Caco-2 (cell line): ENCODE data around the gene ACOXL. TPM values are rescaled to one million over a fixed set of nuclear protein-coding genes. Genes with fewer than 3 reads are reported as not detected.

Experiments
- BruUV-seq: library from RNA; stranded (reverse); fragments of 400-500 nt; replicated peaks from 2 replicates; lab custom pipeline; 2021; lab: Mats Ljungman, UMichigan
- CTCF ChIA-PET: fragments of 300-600 bp; sonication (Branson Sonifier 250); formaldehyde crosslinking; loops from one replicate; lab custom pipeline; 2022; ENCODE audit warnings: antibody characterized with exemption; lab: Charles Lee
- POLR2A ChIA-PET: fragments of 300-600 bp; sonication (Branson Sonifier 250); formaldehyde crosslinking; loops from one replicate; lab custom pipeline; 2022; ENCODE audit warnings: antibody characterized with exemption; lab: Charles Lee
- DNase-seq, 2 experiments: peaks; one replicate each; pipeline versions ENCODE4 v3.0.0 to v3.0.0-alpha.2; 2020 to 2022
- H3K27me3 ChIP-seq: replicated peaks from 2 replicates; pipeline ENCODE4 v1.6.0; 2011; ENCODE audit warnings: low read length; ENCODE audit not compliant: control insufficient read depth, insufficient read depth
- H3K36me3 ChIP-seq: 2 replicates; pipeline ENCODE4 v1.5.1; 2011; ENCODE audit warnings: low read length; ENCODE audit not compliant: control insufficient read depth, insufficient read depth
- H3K4me1 ChIP-seq: fragments of 250-450 bp; sonication (Bioruptor Pico); 2 replicates; pipeline ENCODE4 v1.5.1; 2020; ENCODE audit warnings: mild to moderate bottlenecking
- H3K4me3 ChIP-seq: 2 replicates; pipeline ENCODE4 v1.5.1; 2011; ENCODE audit warnings: low read depth, mild to moderate bottlenecking, control low read depth, low read length
- H3K9me3 ChIP-seq: fragments of 250-450 bp; sonication (Bioruptor Pico); 2 replicates; pipeline ENCODE4 v1.5.1; 2020; ENCODE audit warnings: mild to moderate bottlenecking, moderate library complexity
- H3K27ac Mint-ChIP-seq: one replicate; pipeline ENCODE4 v1.8.0; 2022; ENCODE audit warnings: mixed read lengths; ENCODE audit not compliant: unreplicated experiment
- H3K27me3 Mint-ChIP-seq: one replicate; pipeline ENCODE4 v1.8.0; 2022; ENCODE audit warnings: mixed read lengths; ENCODE audit not compliant: insufficient read depth, unreplicated experiment
- H3K36me3 Mint-ChIP-seq: one replicate; pipeline ENCODE4 v1.8.0; 2022; ENCODE audit warnings: mild to moderate bottlenecking, mixed read lengths; ENCODE audit not compliant: insufficient read depth, unreplicated experiment
- H3K4me1 Mint-ChIP-seq: one replicate; pipeline ENCODE4 v1.8.0; 2022; ENCODE audit warnings: low read depth, mixed read lengths; ENCODE audit not compliant: unreplicated experiment
- H3K4me3 Mint-ChIP-seq: one replicate; pipeline ENCODE4 v1.8.0; 2022; ENCODE audit warnings: mild to moderate bottlenecking, moderate library complexity, mixed read lengths; ENCODE audit not compliant: unreplicated experiment
- H3K9me3 Mint-ChIP-seq: one replicate; pipeline ENCODE4 v1.8.0; 2022; ENCODE audit warnings: mixed read lengths; ENCODE audit not compliant: unreplicated experiment
- intact Hi-C: fragments of 100-400 bp; cut with micrococcal nuclease; formaldehyde crosslinking; loops from one replicate; pipeline ENCODE4 v1.10.0; 2022; ENCODE audit not compliant: unreplicated experiment
- total RNA-seq: library from RNA; stranded (reverse); gene quantifications from 2 replicates; pipeline ENCODE4 v1.2.3, GENCODE V29; 2022
- TF ChIP-seq, protein P1 (sequence below), 2 experiments: fragments of 200-600 bp in 1 of 2; IDR thresholded peaks; 1 replicate in 1 of 2; 2 replicates in 1 of 2; pipeline versions ENCODE4 v1.5.1 to v1.8.0; 2011 to 2022; ENCODE audit warnings: antibody characterized with exemption in 1 of 2, control low read depth in 1 of 2, inconsistent platforms in 1 of 2, low read depth in 1 of 2, low read length in 1 of 2, mild to moderate bottlenecking in 1 of 2, moderate library complexity in 1 of 2; ENCODE audit not compliant: insufficient read depth in 1 of 2, severe bottlenecking in 1 of 2, unreplicated experiment in 1 of 2

ACOXL gene
- total RNA-seq, 1 experiment from 2014 or later: 2.6 TPM

DNA sequence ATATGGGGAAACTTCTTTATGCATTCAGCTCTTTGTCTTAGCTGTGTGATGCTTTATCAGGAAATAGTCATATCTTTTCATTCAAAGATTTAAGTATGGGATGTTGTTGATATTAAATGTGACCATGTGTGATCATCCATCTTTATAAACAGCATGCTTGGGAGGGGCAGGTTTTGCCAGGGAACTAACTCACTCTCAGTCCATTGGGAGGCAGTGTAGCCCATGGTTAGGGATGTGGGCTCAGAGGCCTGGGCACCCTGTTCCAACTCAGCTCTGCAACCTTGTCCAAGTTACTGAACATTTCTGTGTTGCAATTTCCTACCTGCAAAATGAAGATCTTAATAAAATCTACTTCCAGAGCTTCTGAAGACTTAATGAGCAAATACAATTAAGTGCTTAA lies 296.3 kb downstream of the ACOXL start:
- no peaks in the 10 kb centered on the region for H3K36me3 ChIP-seq
- intact Hi-C loops: no loop called here
- H3K4me3 Mint-ChIP-seq: no peak overlapping the region
- CTCF ChIA-PET: no interaction called here
- TF ChIP-seq, protein P1, sequence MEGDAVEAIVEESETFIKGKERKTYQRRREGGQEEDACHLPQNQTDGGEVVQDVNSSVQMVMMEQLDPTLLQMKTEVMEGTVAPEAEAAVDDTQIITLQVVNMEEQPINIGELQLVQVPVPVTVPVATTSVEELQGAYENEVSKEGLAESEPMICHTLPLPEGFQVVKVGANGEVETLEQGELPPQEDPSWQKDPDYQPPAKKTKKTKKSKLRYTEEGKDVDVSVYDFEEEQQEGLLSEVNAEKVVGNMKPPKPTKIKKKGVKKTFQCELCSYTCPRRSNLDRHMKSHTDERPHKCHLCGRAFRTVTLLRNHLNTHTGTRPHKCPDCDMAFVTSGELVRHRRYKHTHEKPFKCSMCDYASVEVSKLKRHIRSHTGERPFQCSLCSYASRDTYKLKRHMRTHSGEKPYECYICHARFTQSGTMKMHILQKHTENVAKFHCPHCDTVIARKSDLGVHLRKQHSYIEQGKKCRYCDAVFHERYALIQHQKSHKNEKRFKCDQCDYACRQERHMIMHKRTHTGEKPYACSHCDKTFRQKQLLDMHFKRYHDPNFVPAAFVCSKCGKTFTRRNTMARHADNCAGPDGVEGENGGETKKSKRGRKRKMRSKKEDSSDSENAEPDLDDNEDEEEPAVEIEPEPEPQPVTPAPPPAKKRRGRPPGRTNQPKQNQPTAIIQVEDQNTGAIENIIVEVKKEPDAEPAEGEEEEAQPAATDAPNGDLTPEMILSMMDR (IDR thresholded peaks at IDR 0.05; ENCODE audit: insufficient read depth in 1 of 2, low read depth in 1 of 2, low read length in 1 of 2, severe bottlenecking in 1 of 2, unreplicated experiment in 1 of 2): no peak
- no peaks in the 10 kb centered on the region for H3K27me3 Mint-ChIP-seq
- no peaks in the 10 kb centered on the region for H3K9me3 ChIP-seq
- H3K27ac Mint-ChIP-seq: no peak overlapping the region
- no peaks in the 10 kb centered on the region for H3K9me3 Mint-ChIP-seq
- DNase-seq: no peak
- H3K4me1 ChIP-seq: peaks cover 34% of the 10 kb centered on the region
- no peaks in the 10 kb centered on the region for H3K27me3 ChIP-seq
- POLR2A ChIA-PET: no interaction called here
- no TSS peak for BruUV-seq
- peaks cover 43% of the 10 kb centered on the region for H3K4me1 Mint-ChIP-seq
- H3K4me3 ChIP-seq: no peak overlapping the region
- peaks cover 8% of the 10 kb centered on the region for H3K36me3 Mint-ChIP-seq

DNA sequence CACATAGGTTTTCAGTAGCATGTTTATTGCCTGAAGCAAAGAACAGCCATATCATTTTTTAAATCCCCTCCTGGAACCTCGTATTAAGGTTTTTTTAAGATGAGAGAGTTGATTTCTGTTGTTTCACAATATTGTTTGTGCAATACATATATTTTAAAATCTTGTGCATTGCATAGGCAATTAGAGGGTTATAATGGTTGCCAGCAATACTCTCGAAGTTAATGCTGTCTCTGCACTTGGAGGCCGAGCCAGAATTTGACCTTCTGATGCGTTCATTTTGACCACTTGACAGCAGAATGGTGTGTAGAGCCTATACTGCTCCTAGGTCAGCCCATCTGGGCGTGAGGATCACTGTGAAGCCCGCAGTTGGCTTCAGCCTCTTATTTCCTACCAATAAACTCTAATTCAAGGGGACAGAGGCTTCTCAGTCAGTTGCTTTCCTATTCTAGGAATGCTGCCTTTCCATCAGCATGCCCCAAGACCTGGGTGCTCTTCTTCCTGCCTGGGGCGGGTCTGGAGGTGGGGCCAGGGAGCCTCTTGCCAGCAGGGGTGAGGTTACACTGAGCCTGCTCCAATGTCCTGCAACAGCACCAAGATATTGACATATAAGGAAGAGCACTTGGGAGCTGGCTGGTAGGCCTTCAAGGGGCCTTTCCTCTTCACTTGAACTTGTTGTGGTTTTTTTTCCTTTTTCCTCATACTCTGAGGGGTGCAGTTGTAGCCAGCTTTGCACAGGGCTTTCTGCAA lies 297.0 kb downstream of the ACOXL start:
- no peaks in the 10 kb centered on the region for H3K27me3 ChIP-seq
- Mint-ChIP-seq H3K4me1 (peaks cover 43% of the 10 kb centered on the region), H3K36me3 (peaks cover 8% of the 10 kb centered on the region), H3K9me3 (no peaks in the 10 kb centered on the region), H3K4me3 (no peak overlapping the region), H3K27ac (no peak overlapping the region), H3K27me3 (no peaks in the 10 kb centered on the region)
- H3K4me1 ChIP-seq: peaks cover 35% of the 10 kb centered on the region
- peak; percentile 18 to 62 for DNase-seq
- no TSS peak for BruUV-seq
- TF ChIP-seq, protein P1 (IDR thresholded peaks at IDR 0.05; ENCODE audit: insufficient read depth in 1 of 2, low read depth in 1 of 2, low read length in 1 of 2, severe bottlenecking in 1 of 2, unreplicated experiment in 1 of 2): no peak
- H3K36me3 ChIP-seq: no peaks in the 10 kb centered on the region
- H3K9me3 ChIP-seq: no peaks in the 10 kb centered on the region
- intact Hi-C loops: no loop called here
- CTCF ChIA-PET: interaction anchor here (0.6 kb wide), 1 partner anchor 66 kb away, joined by 3 read pairs; no protein-coding TSS in a partner anchor
- H3K4me3 ChIP-seq: no peak overlapping the region
- POLR2A ChIA-PET: interaction anchor here (0.7 kb wide), 1 partner anchor 75 kb away, joined by 4 read pairs; no protein-coding TSS in a partner anchor

DNA sequence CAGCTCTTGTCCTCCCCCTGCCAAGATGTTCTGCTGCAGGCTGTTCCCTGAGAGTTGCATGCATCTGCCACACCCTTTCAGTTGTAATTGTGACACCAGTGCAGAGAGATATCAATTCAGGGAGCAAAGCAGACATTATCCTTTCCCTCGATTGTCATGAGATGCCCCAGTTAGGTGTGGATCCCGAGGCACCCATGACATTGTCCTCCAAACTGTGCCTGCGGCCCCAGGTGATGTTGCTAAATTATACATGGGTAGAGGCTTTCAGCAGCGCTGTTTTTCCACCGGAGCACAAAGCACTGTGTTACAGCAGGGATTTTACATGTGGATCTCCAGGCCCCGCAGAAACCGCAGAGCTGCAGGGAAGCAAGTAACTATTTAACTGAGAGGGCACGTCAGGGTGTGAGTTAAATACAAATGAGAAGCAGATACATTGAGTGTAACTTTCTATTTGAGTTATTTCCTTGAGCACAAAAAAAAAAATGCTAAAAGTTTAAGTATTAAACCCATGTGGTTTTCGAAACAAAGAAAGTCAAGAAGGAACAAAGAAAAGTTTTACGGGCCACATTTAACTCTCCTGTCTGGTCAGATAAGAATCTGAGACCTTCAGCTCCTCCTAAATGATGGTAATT lies 298.0 kb downstream of the ACOXL start:
- no peak overlapping the region for H3K4me3 ChIP-seq
- H3K27me3 Mint-ChIP-seq: no peaks in the 10 kb centered on the region
- intact Hi-C loops: no loop called here
- H3K4me1 ChIP-seq: peaks cover 35% of the 10 kb centered on the region
- TF ChIP-seq, protein P1 (IDR thresholded peaks at IDR 0.05; ENCODE audit: insufficient read depth in 1 of 2, low read depth in 1 of 2, low read length in 1 of 2, severe bottlenecking in 1 of 2, unreplicated experiment in 1 of 2): no peak
- no peaks in the 10 kb centered on the region for H3K9me3 Mint-ChIP-seq
- DNase-seq: no peak
- ChIA-PET POLR2A (interaction anchor here (0.7 kb wide), 1 partner anchor 90 kb away, joined by 3 read pairs; the partner anchor contains the start of gene BCL2L11), CTCF (interaction anchor here (0.6 kb wide), 1 partner anchor 65 kb away, joined by 3 read pairs; no protein-coding TSS in a partner anchor)
- H3K27me3 ChIP-seq: no peaks in the 10 kb centered on the region
- BruUV-seq: no TSS peak
- no peaks in the 10 kb centered on the region for H3K9me3 ChIP-seq
- no peaks in the 10 kb centered on the region for H3K36me3 ChIP-seq
- peak overlapping the region; percentile 15 for H3K27ac Mint-ChIP-seq
- H3K4me1 Mint-ChIP-seq: peaks cover 43% of the 10 kb centered on the region
- no peak overlapping the region for H3K4me3 Mint-ChIP-seq
- peaks cover 8% of the 10 kb centered on the region for H3K36me3 Mint-ChIP-seq
